Nasal cavity respiratory epithelium epithelial cell of viscerocranial mucosa (primary cell): ENCODE measurements around the gene PRND. TPM values are rescaled to one million over a fixed set of nuclear protein-coding genes. Genes with fewer than 3 reads are reported as not detected.

ENCODE experiments used
- total RNA-seq: library from RNA; depleted of rRNA; stranded (reverse); fragments of >200 nt; gene quantifications from 2 replicates; pipeline ENCODE4 v1.2.3, GENCODE V29; 2014

The PRND gene
- total RNA-seq, result under 0.01 TPM in 1 of 2 replicates, not detected in the other

GRCh38 chr20:4721719-4722118 is at the start of gene PRND:
Gene PRND, plus strand, starts transcription at chr20:4721909. Its CDS starts 2,643 bp downstream, at chr20:4724552.

Other genes with a start within 250 kb of the PRND start
- gene PRNP, start 35.5 kb upstream of the PRND start, total RNA-seq, result 934 and 1,129 TPM in 2 replicates
- gene RASSF2, start 101.7 kb downstream of the PRND start, total RNA-seq, result not detected in 2 replicates